Measurements from ENCODE around the gene DNAI2.

- TF ChIP-seq CTCF (conservative IDR thresholded peaks at IDR 0.05) (no peak), ZFX (IDR thresholded peaks at IDR 0.05) (no peak)
These were observed 88.0 kb downstream of the DNAI2 start for GRCh38 chr17:74362069-74362405.

Data from C4-2B (cell line).